Astrocyte of the cerebellum (primary cell): ENCODE results near the gene CUTC.

Source experiments
- DNase-seq: peaks from one replicate; pipeline ENCODE4 v3.0.0-alpha.2; 2011; ENCODE audit warnings: low read depth
- H3K4me3 ChIP-seq: 2 replicates; pipeline ENCODE4 v1.5.1; 2011; ENCODE audit warnings: mild to moderate bottlenecking, low read depth, low read length, moderate library complexity
- in situ Hi-C: cut with HindIII; loops from 2 replicates; pipeline ENCODE4 v1.10.0; 2017; ENCODE audit warnings: low sequenced_read_pairs
- TF ChIP-seq, protein P1 (sequence below): IDR thresholded peaks from 2 replicates; pipeline ENCODE4 v1.5.1; 2012; ENCODE audit warnings: low read length, low read depth, moderate library complexity, mild to moderate bottlenecking; ENCODE audit errors: missing control alignments

The CUTC gene, protein sequence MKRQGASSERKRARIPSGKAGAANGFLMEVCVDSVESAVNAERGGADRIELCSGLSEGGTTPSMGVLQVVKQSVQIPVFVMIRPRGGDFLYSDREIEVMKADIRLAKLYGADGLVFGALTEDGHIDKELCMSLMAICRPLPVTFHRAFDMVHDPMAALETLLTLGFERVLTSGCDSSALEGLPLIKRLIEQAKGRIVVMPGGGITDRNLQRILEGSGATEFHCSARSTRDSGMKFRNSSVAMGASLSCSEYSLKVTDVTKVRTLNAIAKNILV

GRCh38 chr10:99732033-99732842, at the start of gene CUTC, which contains the start of gene COX15:
Gene CUTC, plus strand, starts transcription at chr10:99732234. Its CDS starts 115 bp downstream, at chr10:99732349.
Gene COX15, minus strand, starts transcription at chr10:99732127. Its CDS starts 78 bp downstream, at chr10:99732049.
- TF ChIP-seq, protein P1, sequence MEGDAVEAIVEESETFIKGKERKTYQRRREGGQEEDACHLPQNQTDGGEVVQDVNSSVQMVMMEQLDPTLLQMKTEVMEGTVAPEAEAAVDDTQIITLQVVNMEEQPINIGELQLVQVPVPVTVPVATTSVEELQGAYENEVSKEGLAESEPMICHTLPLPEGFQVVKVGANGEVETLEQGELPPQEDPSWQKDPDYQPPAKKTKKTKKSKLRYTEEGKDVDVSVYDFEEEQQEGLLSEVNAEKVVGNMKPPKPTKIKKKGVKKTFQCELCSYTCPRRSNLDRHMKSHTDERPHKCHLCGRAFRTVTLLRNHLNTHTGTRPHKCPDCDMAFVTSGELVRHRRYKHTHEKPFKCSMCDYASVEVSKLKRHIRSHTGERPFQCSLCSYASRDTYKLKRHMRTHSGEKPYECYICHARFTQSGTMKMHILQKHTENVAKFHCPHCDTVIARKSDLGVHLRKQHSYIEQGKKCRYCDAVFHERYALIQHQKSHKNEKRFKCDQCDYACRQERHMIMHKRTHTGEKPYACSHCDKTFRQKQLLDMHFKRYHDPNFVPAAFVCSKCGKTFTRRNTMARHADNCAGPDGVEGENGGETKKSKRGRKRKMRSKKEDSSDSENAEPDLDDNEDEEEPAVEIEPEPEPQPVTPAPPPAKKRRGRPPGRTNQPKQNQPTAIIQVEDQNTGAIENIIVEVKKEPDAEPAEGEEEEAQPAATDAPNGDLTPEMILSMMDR: peak; percentile 40
- DNase-seq: peak; percentile 91
- in situ Hi-C loops: no loop called here
- H3K4me3 ChIP-seq: peak within 1 kb of the TSS; percentile 70

GRCh38 chr10:99682752-99683151, 49.3 kb upstream of the CUTC start:
- TF ChIP-seq, protein P1: peak; percentile 29
- in situ Hi-C loops: no loop called here
- H3K4me3 ChIP-seq: no peak overlapping the region
- no peak for DNase-seq

DNA sequence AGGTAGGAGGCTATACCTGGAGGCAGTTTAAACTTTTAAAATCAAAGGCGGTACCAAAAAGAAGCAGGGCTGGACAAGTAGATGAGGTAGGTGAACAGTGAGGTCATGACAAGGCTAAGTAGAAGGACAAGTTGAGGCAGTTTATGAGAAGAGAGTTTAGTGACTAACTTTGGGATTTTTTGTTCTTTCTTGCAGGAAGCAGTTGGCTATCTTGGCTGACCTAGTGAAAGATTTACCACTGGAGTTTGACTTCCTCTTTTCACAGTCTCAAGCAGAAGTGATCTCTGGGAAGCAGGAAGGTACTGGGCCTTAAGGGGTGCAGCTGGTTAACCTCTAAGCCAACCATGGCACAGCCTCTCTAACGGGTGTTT, 46.5 kb upstream of the CUTC start:
- in situ Hi-C loops: no loop called here
- no peak overlapping the region for H3K4me3 ChIP-seq

DNA sequence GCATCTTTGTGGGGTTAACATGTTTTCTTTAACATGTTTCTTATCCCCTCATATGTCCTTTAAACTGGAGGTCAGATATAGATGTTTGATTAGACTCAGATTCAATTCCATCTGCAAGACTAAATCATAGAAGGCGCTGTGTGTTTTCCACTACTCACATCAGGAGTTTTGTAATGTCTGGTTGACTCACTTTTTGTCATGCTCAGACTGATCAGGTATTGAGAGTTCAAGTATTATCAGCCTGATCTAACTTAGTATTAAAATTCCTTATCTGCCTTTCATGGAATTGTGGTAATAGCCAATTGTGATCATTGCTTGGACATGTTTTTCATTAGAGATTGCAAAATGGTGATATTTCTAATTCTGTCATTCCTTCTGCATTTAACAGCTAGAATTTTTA, 42.6 kb upstream of the CUTC start:
- TF ChIP-seq, protein P1: no peak
- H3K4me3 ChIP-seq: no peak overlapping the region
- in situ Hi-C loops: no loop called here
- no peak for DNase-seq

More for the DNA sequence above, 46.5 kb upstream of the CUTC start:
- DNase-seq: no peak
- TF ChIP-seq, protein P1: no peak

- in situ Hi-C loops: no loop called here
- no peak overlapping the region for H3K4me3 ChIP-seq
- TF ChIP-seq, protein P1: no peak
- peak; percentile 67 for DNase-seq
Measured at GRCh38 chr10:99693933-99694583, 38.0 kb upstream of the CUTC start.

DNA sequence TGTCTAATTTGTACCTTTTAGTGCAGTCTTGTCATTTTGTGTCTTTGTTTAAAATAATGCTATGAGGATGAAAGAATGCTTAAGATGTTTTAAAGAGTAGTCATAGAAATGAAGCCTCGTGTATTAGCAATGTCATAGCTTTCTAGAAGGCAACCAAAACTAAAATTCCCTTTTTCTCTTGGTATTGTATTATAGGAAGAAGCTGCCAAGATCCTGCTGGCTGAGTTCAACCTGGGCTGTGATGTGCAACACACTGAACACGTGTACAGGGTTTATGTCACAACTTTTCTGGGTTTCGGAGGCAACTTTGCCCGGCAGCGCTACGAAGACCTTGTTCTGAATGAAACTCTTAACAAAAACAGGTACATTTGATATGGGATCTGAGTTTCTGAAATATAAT, 36.3 kb upstream of the CUTC start:
- DNase-seq: no peak
- in situ Hi-C loops: no loop called here
- TF ChIP-seq, protein P1: no peak
- no peak overlapping the region for H3K4me3 ChIP-seq
